Measurements from ENCODE around the gene JAKMIP2.

Gene JAKMIP2

DNA sequence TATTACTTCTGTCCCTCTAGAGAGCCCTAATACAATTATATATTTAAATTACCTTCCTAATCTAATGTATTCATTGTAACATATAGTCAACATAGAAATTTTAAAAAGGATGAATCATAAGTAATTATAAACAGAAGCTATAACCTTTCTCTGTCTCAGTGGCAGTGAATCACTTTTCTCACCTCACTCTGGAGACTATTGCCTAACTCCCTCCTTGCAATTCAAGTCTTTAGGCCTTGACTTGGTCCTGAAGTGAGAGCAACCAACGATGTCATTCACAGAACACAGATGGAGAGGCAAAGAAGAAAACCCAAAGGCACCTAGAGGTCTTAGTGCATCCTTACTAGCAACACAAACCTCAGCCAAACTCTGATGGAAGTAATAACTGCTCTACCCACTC is 139.4 kb downstream of the JAKMIP2 start (continued):
- TF ChIP-seq PATZ1 (CRISPR knock-in tag; IDR thresholded peaks at IDR 0.05; ENCODE audit: borderline replicate concordance), result no peak
- TF ChIP-seq TCF4 (CRISPR knock-in tag; IDR thresholded peaks at IDR 0.05; ENCODE audit: borderline replicate concordance), result no peak

DNA sequence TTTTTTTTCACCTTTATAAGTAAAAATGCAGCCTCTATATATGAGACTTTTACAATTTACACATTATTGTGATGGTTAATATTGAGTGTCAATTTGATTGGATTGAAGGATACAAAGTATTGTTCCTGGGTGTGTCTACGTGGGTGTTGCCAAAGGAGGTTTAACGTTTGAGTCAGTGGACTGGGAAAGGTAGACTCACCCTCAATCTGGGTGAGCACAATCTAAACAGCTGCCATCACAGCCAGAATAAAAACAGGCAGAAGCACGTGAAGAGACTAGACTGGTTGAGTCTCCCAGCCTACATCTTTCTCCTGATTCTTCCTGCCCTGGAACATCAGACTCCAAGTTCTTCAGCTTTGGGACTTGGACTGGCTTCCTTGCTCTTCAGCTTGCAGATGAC is 139.9 kb downstream of the JAKMIP2 start:
- TF ChIP-seq ESRRG (CRISPR knock-in tag; IDR thresholded peaks at IDR 0.05), result no peak
- TF ChIP-seq CSDC2 (CRISPR knock-in tag; IDR thresholded peaks at IDR 0.05), result no peak
- TF ChIP-seq ZFP3 (CRISPR knock-in tag; IDR thresholded peaks at IDR 0.05), result no peak
- no peak for TF ChIP-seq ISL1 (CRISPR knock-in tag; IDR thresholded peaks at IDR 0.05)
- no peak for TF ChIP-seq ARNTL (CRISPR knock-in tag; IDR thresholded peaks at IDR 0.05; ENCODE audit: borderline replicate concordance, low read depth)
- TF ChIP-seq, protein P1, sequence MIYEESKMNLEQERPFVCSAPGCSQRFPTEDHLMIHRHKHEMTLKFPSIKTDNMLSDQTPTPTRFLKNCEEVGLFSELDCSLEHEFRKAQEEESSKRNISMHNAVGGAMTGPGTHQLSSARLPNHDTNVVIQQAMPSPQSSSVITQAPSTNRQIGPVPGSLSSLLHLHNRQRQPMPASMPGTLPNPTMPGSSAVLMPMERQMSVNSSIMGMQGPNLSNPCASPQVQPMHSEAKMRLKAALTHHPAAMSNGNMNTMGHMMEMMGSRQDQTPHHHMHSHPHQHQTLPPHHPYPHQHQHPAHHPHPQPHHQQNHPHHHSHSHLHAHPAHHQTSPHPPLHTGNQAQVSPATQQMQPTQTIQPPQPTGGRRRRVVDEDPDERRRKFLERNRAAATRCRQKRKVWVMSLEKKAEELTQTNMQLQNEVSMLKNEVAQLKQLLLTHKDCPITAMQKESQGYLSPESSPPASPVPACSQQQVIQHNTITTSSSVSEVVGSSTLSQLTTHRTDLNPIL (CRISPR knock-in tag; IDR thresholded peaks at IDR 0.05; ENCODE audit: low read depth), result no peak
- no peak for TF ChIP-seq TOX (CRISPR knock-in tag; IDR thresholded peaks at IDR 0.05; ENCODE audit: borderline replicate concordance)
- TF ChIP-seq ZNF70 (CRISPR knock-in tag; IDR thresholded peaks at IDR 0.05), result no peak
- TF ChIP-seq RARB (CRISPR knock-in tag; IDR thresholded peaks at IDR 0.05), result no peak
- no peak for TF ChIP-seq GLIS3 (CRISPR knock-in tag; IDR thresholded peaks at IDR 0.05)
- no peak for TF ChIP-seq ZFP30 (CRISPR knock-in tag; IDR thresholded peaks at IDR 0.05)
- TF ChIP-seq BACH2 (CRISPR knock-in tag; IDR thresholded peaks at IDR 0.05; ENCODE audit: borderline replicate concordance), result no peak
- TF ChIP-seq ZNF565 (CRISPR knock-in tag; conservative IDR thresholded peaks at IDR 0.05; ENCODE audit: low read depth), result no peak
- no peak for TF ChIP-seq PPARA (CRISPR knock-in tag; IDR thresholded peaks at IDR 0.05; ENCODE audit: borderline replicate concordance)
- no peak for TF ChIP-seq PATZ1 (CRISPR knock-in tag; IDR thresholded peaks at IDR 0.05; ENCODE audit: borderline replicate concordance)
- no peak for TF ChIP-seq ZC3H10 (CRISPR knock-in tag; IDR thresholded peaks at IDR 0.05)
- no peak for TF ChIP-seq ZNF8 (CRISPR knock-in tag; IDR thresholded peaks at IDR 0.05)
- no peak for TF ChIP-seq OSR1 (CRISPR knock-in tag; IDR thresholded peaks at IDR 0.05)
- TF ChIP-seq TSHZ2 (CRISPR knock-in tag; IDR thresholded peaks at IDR 0.05), result no peak
- no peak for TF ChIP-seq CSRNP3 (CRISPR knock-in tag; IDR thresholded peaks at IDR 0.05)
- no peak for ATAC-seq

DNA sequence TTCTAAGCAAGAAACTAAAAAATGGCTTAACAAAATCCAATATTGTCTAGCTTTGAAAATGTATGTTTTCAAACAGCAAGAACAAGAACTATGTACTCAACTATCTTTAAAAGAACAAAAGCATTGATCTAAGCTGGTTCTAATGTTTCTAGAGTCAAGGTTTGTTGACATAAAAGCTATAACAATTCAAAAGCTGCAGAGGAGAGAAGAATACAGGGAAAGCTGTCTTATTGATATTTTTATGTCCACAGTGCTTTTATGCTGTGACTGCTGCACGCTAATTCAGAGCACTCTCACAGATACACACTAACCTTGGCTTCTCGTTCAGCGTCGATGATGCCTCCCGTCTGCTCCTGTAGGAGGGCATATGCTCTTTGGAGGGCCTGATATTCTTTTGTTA is 143.2 kb downstream of the JAKMIP2 start:
- no peak for ATAC-seq
- TF ChIP-seq ZC3H10 (CRISPR knock-in tag; IDR thresholded peaks at IDR 0.05), result no peak
- TF ChIP-seq, protein P2, sequence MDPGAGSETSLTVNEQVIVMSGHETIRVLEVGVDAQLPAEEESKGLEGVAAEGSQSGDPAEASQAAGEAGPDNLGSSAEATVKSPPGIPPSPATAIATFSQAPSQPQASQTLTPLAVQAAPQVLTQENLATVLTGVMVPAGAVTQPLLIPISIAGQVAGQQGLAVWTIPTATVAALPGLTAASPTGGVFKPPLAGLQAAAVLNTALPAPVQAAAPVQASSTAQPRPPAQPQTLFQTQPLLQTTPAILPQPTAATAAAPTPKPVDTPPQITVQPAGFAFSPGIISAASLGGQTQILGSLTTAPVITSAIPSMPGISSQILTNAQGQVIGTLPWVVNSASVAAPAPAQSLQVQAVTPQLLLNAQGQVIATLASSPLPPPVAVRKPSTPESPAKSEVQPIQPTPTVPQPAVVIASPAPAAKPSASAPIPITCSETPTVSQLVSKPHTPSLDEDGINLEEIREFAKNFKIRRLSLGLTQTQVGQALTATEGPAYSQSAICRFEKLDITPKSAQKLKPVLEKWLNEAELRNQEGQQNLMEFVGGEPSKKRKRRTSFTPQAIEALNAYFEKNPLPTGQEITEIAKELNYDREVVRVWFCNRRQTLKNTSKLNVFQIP (CRISPR knock-in tag; IDR thresholded peaks at IDR 0.05; ENCODE audit: borderline replicate concordance, low read depth), result no peak
- TF ChIP-seq ZNF565 (CRISPR knock-in tag; conservative IDR thresholded peaks at IDR 0.05; ENCODE audit: low read depth), result no peak
- no peak for TF ChIP-seq PPARA (CRISPR knock-in tag; IDR thresholded peaks at IDR 0.05; ENCODE audit: borderline replicate concordance)
- TF ChIP-seq SNAI2 (CRISPR knock-in tag; IDR thresholded peaks at IDR 0.05), result no peak
- no peak for TF ChIP-seq OSR1 (CRISPR knock-in tag; IDR thresholded peaks at IDR 0.05)
- TF ChIP-seq TCF4 (CRISPR knock-in tag; IDR thresholded peaks at IDR 0.05; ENCODE audit: borderline replicate concordance), result no peak
- TF ChIP-seq, protein P1 (CRISPR knock-in tag; IDR thresholded peaks at IDR 0.05; ENCODE audit: low read depth), result no peak
- TF ChIP-seq ZNF70 (CRISPR knock-in tag; IDR thresholded peaks at IDR 0.05), result no peak
- no peak for TF ChIP-seq ZFP30 (CRISPR knock-in tag; IDR thresholded peaks at IDR 0.05)
- TF ChIP-seq ZFP3 (CRISPR knock-in tag; IDR thresholded peaks at IDR 0.05), result no peak
- TF ChIP-seq ESRRG (CRISPR knock-in tag; IDR thresholded peaks at IDR 0.05), result no peak
- TF ChIP-seq TSHZ2 (CRISPR knock-in tag; IDR thresholded peaks at IDR 0.05), result no peak

All from SK-N-SH treated with all-trans-retinoic acid at 6 μM for 48 hours (cell line).